ENCODE data around the gene TRDMT1.

DNA sequence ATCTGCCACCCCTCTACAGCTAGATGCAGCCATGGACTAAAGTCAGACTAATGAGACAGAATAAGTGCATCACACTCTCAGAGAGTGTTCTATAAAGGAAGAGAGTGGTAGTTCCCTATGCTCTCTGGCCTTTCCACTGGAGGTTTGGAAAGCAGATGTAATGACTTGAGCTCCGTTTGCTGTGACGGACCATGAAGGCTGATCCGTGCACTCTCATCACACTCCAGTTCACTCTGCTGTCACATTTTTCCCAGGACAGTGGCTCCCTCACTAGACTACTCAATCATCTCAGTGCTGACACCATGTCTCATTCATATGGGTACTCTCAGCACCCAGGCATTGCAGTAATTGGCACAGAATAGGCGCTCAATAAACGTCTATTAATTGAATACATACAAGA lies 20.4 kb downstream of the TRDMT1 start:
- no peak for TF ChIP-seq POLR2A (IDR thresholded peaks at IDR 0.05)
- TF ChIP-seq, protein P1, sequence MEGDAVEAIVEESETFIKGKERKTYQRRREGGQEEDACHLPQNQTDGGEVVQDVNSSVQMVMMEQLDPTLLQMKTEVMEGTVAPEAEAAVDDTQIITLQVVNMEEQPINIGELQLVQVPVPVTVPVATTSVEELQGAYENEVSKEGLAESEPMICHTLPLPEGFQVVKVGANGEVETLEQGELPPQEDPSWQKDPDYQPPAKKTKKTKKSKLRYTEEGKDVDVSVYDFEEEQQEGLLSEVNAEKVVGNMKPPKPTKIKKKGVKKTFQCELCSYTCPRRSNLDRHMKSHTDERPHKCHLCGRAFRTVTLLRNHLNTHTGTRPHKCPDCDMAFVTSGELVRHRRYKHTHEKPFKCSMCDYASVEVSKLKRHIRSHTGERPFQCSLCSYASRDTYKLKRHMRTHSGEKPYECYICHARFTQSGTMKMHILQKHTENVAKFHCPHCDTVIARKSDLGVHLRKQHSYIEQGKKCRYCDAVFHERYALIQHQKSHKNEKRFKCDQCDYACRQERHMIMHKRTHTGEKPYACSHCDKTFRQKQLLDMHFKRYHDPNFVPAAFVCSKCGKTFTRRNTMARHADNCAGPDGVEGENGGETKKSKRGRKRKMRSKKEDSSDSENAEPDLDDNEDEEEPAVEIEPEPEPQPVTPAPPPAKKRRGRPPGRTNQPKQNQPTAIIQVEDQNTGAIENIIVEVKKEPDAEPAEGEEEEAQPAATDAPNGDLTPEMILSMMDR (IDR thresholded peaks at IDR 0.05 in 8 of 11, conservative IDR thresholded peaks at IDR 0.05 in 3 of 11), result no peak
